ENCODE data around the gene FGD1.

DNA sequence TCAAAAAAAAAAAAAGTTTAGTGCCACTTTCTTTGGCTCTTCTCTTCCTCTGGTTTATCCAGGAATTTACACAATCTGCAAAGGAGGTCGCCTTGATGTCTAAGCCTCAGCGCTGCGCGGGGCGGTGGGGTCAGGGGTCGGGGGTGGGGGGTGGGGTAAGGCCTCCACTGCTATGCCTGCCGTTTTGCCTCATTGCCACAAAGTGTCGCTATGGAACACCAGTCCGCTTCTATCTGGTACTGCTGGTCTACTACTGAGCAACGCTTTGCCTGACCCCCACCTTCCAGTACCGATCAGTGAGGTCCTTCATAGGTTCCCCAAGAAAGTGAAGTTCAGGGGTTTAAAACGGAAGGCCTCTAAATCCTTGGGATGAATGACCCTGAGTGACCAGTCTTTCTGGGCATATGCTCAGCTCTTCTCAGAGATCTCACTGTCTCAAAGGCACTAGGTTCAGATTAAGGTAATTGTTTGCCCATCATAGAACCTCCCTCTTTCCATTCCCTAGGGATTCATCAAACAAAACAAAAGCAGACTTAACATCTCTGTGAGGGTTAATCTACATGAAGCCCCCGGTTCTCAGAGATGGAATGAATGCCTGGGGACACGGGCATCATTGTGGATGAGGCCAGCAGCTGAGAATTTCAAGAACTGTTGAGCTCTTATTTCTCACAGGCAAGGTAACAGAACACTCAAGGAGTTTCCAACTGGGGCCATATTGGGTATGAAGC is 72.7 kb downstream of the FGD1 start:
- TF ChIP-seq POLR2A (IDR thresholded peaks at IDR 0.05; ENCODE audit: low read depth, low read length) (no peak), POLR2AphosphoS5 (IDR thresholded peaks at IDR 0.05; ENCODE audit: low read depth, low read length) (no peak), TAF1 (IDR thresholded peaks at IDR 0.05; ENCODE audit: borderline replicate concordance, low read depth, low read length) (no peak)
